GM06990 (cell line): ENCODE measurements around the gene NPAS4.

Experiments used
- DNase-seq: peaks from one replicate; pipeline ENCODE4 v3.0.0-alpha.2; 2011; ENCODE audit not compliant: insufficient read length; ENCODE audit errors: extremely low read depth
- H3K27me3 ChIP-seq: replicated peaks from 2 replicates; pipeline ENCODE4 v1.6.0; 2011; ENCODE audit warnings: low read length; ENCODE audit not compliant: control insufficient read depth, insufficient read depth
- H3K36me3 ChIP-seq: 2 replicates; pipeline ENCODE4 v1.5.1; 2011; ENCODE audit warnings: low read length; ENCODE audit not compliant: control insufficient read depth, insufficient read depth
- H3K4me3 ChIP-seq: replicated peaks from 2 replicates; pipeline ENCODE4 v1.5.1; 2011; ENCODE audit warnings: low read depth, mild to moderate bottlenecking, control low read depth, low read length
- CTCF ChIP-seq: IDR thresholded peaks from 2 replicates; pipeline ENCODE4 v1.5.1; 2011; ENCODE audit warnings: low read length, control low read depth, mild to moderate bottlenecking, inconsistent platforms; ENCODE audit not compliant: insufficient read depth, poor library complexity, severe bottlenecking

The NPAS4 gene

GRCh38 chr11:66414120-66414934 is 6.5 kb upstream of the NPAS4 start:
- no peak for DNase-seq
- no peaks in the 10 kb centered on the region for H3K36me3 ChIP-seq
- no peak overlapping the region for H3K4me3 ChIP-seq
- no peak for TF ChIP-seq CTCF
- peaks cover 4% of the 10 kb centered on the region for H3K27me3 ChIP-seq

- TF ChIP-seq CTCF, result no peak
- Histone ChIP-seq H3K4me3 (no peak overlapping the region), H3K27me3 (peaks cover 2% of the 10 kb centered on the region), H3K36me3 (no peaks in the 10 kb centered on the region)
- DNase-seq, result no peak
Observed at GRCh38 chr11:66415423-66415822, 5.4 kb upstream of the NPAS4 start.

DNA sequence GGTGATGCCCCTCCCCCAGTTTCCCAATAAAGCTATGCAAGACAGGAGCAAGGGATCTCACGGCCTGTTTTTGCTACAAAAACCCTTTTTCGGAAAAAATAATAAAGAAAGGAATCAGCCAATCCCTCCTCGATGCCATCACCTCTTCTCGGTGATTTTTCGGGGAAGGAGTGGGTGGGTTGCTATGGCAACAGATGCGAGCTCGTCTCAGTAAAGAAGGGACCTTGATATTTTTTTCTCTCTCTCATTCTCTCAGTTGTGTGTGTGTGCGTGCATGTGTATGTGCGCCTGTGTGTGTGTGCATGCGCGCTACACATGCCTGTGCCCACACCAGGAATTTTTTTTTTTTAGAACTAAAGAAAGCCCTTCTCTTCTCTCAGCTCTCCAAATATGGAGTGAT is 3.8 kb upstream of the NPAS4 start:
- TF ChIP-seq CTCF, result no peak
- Histone ChIP-seq H3K4me3 (no peak overlapping the region), H3K36me3 (no peaks in the 10 kb centered on the region), H3K27me3 (peaks cover 2% of the 10 kb centered on the region)
- DNase-seq, result no peak

DNA sequence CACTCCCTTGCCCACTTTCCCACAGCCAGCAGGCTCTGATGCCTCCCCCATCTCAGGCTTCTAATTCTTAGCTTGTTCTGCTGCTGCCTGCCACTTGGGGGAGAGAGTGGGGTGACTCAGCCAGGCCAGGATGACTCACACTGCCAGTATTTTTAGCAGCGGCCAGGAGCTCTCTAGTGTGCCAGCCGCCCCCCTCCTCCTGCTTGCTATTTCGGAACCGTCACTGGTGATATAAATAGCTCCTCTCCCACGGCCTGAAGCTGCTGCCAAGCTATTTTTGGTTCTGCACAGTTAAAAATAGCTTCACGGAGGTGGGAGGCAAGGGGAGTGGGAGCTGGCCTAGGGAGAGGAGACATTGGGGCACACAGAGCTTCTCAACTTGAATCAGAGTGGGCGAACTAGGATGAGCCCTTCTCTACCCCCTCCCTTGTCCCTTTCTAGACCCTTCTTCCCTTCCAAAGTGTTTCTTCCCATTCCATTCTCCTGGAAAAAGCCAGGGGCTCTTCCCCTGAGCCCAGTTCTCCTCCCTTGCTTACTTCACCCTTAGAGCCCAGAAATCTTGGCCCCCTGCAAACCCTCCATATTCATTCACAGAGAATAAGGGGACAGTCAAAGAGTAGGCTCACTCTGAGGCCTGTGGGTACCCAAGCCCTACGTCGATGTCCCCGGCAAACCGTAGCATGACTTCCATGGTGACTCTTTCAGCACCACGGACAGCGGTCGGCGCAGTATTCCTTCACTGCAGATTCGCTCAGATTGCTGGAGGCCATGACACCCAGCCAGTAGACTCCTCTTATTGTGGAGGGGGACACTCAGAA is 2.5 kb upstream of the NPAS4 start:
- no peak overlapping the region for H3K4me3 ChIP-seq
- peaks cover 2% of the 10 kb centered on the region for H3K27me3 ChIP-seq
- TF ChIP-seq CTCF, result peak; percentile 45
- DNase-seq, result peak; percentile 26
- no peaks in the 10 kb centered on the region for H3K36me3 ChIP-seq

DNA sequence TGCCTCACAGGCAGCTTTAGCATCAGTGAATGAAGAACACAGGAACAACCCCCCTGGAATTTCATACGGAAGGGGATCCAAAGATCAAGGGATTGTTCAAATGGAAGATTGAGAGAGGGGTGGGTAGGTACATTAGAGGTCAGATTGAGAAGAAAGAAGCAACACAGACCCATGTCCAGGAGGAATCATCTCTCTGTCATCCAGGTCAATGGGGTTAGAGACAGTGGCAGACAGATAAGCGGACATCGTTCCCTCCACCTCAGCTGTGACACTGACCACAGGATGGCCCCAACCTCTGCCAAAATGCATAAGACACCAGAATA is 1.9 kb upstream of the NPAS4 start:
- Histone ChIP-seq H3K27me3 (peaks cover 2% of the 10 kb centered on the region), H3K4me3 (no peak overlapping the region), H3K36me3 (no peaks in the 10 kb centered on the region)
- no peak for TF ChIP-seq CTCF
- DNase-seq, result no peak
